K562 (cell line): ENCODE measurements around the gene MAP3K14. TPM values are rescaled to one million over a fixed set of nuclear protein-coding genes. Genes with fewer than 3 reads are reported as not detected.

Source experiments
- REST ChIP-seq, 2 experiments: fragments of 450-650 bp; formaldehyde crosslinking in 1 of 2; IDR thresholded peaks; 2 replicates each; pipeline versions ENCODE4 v1.4.0 to v1.6.1; 2014 to 2020; ENCODE audit warnings: mild to moderate bottlenecking in 2 of 2, borderline replicate concordance in 1 of 2, low read depth in 1 of 2
- polyA plus RNA-seq, 8 experiments: library from polyadenylated mRNA; depleted of rRNA in 4 of 8; stranded (reverse) in 5 of 8; unstranded in 3 of 8; fragments of >200 nt; fragmentation: Nextera tagmentation in 2 of 8; fragmentation: Illumina TruSeq in 1 of 8; extraction: Ambion mirVana in 2 of 8; extraction: Trizol in 1 of 8; gene quantifications; 2 replicates each; pipeline versions ENCODE4 v1.2.1 to v1.2.3, GENCODE V29; 2011 to 2014; ENCODE audit warnings: inconsistent platforms in 1 of 8, missing spikeins in 1 of 8
- total RNA-seq, 7 experiments: library from RNA; depleted of rRNA in 6 of 7; stranded (reverse); fragments of >200 nt in 6 of 7; fragmentation: Illumina TruSeq in 2 of 7; extraction: Trizol in 2 of 7; gene quantifications; 2 replicates each; pipeline versions ENCODE4 v1.2.1 to v1.2.3, GENCODE V29; 2011 to 2021; ENCODE audit warnings: low replicate concordance in 1 of 7

Gene MAP3K14
- total and polyA plus RNA-seq, 9 of the 15 experiments (the other 6 are each of a cell fraction or from before 2014, with no cell fraction given) = 0.45 to 8.7 (median 3.2) TPM

GRCh38 chr17:45231481-45232116, 85.2 kb downstream of the MAP3K14 start (continued):
- TF ChIP-seq REST (IDR thresholded peaks at IDR 0.05; ENCODE audit: borderline replicate concordance) = peak; percentile 32; the same call in 1 of the 2 replicates
- no peak for TF ChIP-seq REST (CRISPR knock-in tag; IDR thresholded peaks at IDR 0.05; ENCODE audit: low read depth)
